HG03442 (cell line): ENCODE data around the gene DOK7.
"Not testable (repeated sequence)": the region's sequence is repeated elsewhere in the genome, so short reads cannot be mapped to it uniquely, and the experiment has no call there.

Source experiments
- ATAC-seq: cut with Tn5 transposase; IDR thresholded peaks from one replicate; pipeline ENCODE4 v1.9.1; 2021; ENCODE audit warnings: mild to moderate bottlenecking, moderate library complexity; ENCODE audit not compliant: unreplicated experiment

DOK7 gene

DNA sequence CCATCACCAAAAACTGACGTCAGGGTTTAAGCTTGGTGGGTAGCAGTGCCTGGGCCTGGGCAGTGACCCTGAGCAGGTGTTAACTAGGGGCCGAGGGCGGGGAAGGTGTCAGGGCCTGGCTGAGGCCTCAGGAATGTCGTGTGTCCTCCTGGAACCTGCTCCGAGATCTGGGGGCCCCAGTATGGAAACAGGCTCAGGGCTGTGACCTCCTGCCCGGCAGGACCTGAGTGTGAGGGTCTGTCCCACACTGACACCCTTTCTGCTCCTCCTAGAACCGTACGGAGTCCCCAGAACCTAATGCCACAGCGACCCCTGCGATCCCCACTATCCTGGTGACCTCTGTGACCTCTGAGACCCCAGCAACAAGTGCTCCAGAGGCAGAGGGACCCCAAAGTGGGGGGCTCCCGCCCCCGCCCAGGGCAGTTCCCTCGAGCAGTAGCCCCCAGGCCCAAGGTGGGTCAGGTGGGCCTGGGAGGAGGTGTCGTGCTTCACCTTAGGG is 20.6 kb upstream of the DOK7 start:
- ATAC-seq: no peak

DNA sequence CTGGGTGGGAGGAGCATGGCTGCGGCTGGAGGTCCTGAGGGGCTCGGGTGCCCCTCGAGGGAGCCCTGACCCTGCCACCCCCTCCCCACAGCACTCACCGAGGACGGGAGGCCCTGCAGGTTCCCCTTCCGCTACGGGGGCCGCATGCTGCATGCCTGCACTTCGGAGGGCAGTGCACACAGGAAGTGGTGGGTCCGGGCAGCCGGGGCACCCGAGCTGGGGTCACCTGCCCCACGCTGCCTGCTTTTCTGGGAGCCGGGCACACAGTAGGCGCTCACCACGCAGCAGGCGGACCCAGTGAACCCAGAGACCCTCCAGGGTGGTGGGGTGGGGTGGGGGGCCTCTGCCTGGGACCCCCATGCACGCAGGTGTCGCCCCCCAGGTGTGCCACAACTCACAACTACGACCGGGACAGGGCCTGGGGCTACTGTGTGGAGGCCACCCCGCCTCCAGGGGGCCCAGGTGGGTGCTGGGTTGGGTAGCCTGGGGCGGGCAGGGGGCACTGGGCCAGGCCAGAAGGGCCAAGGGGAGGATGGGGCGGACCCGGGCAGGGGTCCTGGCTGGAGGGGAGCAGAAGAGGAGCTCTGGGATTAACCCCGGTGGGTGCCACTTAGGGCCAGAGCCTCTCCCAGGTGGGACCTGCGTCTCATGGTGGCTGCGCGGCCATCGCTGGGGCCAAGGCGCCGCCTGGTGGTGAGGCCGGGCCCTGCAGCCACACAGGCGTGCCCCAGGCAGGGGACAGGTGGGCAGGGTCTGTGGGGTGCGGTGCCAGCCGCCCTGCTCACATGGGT is 20.0 kb upstream of the DOK7 start:
- ATAC-seq: peak; percentile 59

DNA sequence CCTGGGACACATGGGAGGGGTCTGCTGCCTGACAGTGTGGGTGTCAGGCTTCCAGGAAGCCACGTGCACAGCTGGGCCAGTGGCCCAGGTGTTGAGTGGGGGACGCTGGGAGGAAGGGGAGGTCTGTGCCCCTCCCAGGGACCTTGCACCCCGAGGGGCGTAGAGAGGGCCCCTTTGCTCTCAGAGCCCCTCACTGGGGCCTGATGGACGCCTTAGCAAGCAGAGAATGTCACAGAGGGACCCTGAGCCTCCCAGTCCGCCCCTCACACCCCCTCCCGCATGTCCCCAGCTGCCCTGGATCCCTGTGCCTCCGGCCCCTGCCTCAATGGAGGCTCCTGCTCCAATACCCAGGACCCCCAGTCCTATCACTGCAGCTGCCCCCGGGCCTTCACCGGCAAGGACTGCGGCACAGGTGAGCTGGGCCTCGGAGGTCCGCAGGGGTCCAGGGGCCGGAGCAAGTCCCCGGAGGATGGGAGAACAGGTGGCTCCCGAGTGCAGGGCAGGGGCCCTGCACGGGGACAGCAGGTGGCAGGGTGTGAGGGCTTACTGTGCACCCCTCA is 19.3 kb upstream of the DOK7 start:
- no peak for ATAC-seq

- ATAC-seq: no peak
These were observed 18.6 kb upstream of the DOK7 start for GRCh38 chr4:3444351-3445110.

GRCh38 chr4:3445111-3445820 is 17.8 kb upstream of the DOK7 start:
- ATAC-seq: no peak

DNA sequence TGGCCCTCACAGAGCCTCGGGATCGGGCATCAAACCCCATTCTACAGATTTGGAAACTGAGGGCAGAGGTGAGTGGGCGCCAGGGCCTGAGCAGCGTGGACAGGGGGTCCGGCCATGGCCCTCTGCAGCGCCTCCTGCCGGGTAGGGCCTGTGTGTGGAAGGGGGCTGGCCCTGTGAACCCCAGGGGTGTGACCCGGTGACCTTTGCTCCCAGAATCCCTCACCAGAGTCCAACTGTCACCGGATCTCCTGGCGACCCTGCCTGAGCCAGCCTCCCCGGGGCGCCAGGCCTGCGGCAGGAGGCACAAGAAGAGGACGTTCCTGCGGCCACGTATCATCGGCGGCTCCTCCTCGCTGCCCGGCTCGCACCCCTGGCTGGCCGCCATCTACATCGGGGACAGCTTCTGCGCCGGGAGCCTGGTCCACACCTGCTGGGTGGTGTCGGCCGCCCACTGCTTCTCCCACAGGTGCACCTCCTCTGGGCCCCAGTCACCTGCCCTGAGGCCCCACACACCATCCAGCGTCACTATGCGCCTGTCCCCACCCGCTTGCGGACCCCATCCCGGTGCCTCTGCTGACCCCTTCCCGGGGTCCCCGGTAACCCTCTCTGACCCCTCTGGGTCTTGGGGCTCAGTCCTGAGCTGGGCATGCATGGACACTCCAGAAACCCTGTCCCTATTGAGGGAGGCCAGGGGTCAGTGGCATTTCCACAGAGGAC is 17.1 kb upstream of the DOK7 start:
- ATAC-seq: no peak

- no peak for ATAC-seq
These were observed 16.3 kb upstream of the DOK7 start for GRCh38 chr4:3446631-3447320.

- ATAC-seq: no peak
These were observed 15.4 kb upstream of the DOK7 start for GRCh38 chr4:3447431-3448395.

DNA sequence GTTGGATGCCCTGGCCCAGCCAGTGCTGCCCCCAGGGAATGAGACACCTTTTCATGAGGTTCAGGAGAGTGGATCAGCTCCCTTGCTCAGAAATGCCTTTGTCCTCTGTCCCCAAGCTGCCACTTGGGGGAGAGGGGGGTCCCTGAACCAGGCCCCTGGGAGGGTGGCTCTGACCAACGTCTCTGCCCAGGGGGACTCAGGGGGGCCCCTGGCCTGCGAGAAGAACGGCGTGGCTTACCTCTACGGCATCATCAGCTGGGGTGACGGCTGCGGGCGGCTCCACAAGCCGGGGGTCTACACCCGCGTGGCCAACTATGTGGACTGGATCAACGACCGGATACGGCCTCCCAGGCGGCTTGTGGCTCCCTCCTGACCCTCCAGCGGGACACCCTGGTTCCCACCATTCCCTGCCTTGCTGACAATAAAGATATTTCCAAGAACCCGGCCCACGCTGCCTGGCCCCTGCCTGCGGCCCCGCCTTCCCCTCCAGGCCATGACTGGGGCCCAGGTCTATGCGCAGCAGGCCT is 14.0 kb upstream of the DOK7 start:
- ATAC-seq: no peak

- no peak for ATAC-seq
These were observed 13.3 kb upstream of the DOK7 start for GRCh38 chr4:3449574-3450534.

- ATAC-seq: no peak
These were observed 12.5 kb upstream of the DOK7 start for GRCh38 chr4:3450643-3451042.

DNA sequence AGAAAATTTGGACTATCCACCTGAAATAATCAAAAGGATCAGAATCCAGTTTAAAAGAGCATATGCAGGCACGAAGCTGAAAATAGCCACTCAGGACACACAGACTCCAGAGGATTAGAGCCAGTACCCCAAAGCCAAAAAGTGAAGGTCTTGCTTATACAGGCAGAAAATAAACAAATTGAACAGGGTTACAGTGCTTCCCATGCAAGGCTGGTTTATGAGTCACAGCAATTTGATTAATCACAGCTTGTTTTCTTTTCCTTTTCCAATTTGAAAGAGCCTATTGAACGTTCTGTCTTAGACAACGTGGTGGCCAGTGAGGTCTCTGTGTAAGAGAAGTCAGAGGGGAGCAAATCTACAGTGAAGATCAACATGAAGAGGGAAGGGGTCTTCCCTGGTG is 11.2 kb upstream of the DOK7 start:
- ATAC-seq: no peak

DNA sequence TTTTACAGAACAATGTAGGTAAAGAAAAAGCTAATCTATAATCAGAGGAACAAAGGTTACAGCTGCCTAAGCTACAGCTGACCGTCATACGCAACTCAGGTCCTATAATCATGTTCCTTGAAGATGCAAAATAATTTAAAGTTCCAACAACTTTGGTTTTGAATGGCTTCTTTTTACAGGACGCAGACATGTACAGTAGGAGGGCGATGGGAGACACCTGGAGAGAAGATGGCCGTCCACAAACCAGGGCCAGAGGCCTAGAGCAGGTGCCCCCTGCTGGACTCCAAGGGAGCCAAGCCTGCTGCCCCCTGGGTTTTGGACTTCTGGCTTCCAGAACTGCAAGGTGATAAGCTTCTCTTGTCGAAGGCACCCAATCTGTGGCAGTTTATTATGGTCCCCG is 10.7 kb upstream of the DOK7 start:
- no peak for ATAC-seq

GRCh38 chr4:3455596-3455995 is 7.5 kb upstream of the DOK7 start:
- not testable (repeated sequence) for ATAC-seq

DNA sequence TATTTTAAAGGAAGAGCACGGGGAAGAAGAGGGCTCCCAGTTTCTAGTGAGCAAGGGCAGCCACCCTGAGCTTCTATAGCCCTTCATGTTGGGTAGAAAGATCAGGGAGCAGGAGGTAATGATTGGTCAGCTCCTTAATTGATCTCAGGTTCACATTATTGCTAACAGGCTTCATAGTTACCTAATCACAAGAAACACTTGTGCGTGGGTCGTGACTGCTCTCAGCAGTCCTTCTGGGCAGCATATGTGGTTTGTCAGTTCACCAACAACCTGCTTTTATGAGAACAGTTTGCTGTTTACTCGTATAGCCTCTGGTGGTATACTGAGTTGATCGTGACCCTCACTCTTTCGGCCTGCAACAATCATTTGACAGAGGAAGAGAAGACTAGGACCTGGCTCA is 4.7 kb upstream of the DOK7 start:
- ATAC-seq: no peak

DNA sequence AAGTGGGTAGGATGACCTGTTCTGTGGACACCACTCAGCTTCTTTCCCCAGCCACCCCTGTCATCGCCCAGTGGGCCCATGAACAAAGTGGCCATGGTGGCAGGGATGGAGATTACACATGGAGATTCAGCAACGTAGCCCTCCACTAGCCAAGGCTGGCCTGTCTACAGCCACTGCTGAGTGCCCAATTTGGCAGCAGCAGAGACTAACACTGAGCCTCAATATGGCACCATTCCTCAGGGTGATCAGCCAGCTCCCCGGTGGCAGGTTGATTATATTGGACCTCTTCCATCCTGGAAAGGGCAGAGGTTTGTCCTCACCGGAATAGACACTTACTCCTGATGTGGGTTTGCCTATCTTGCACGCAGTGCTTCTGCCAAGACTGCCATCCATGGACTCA is 4.0 kb upstream of the DOK7 start:
- not testable (repeated sequence) for ATAC-seq

- no peak for ATAC-seq
These were observed 2.2 kb upstream of the DOK7 start for GRCh38 chr4:3460926-3461325.
